GM13977 (cell line): ENCODE measurements around the gene ILKAP.

Source experiments
- DNase-seq: peaks from one replicate; pipeline ENCODE4 v3.0.0; 2012; ENCODE audit warnings: low spot score
- CTCF ChIP-seq: IDR thresholded peaks from 2 replicates; pipeline ENCODE4 v1.5.1; 2012; ENCODE audit warnings: mild to moderate bottlenecking, control low read depth; ENCODE audit not compliant: insufficient read depth; ENCODE audit errors: extremely low read depth, missing control alignments
- in situ Hi-C: fragments of 300-500 bp; cut with MboI; formaldehyde crosslinking; loops from one replicate; pipeline ENCODE4 v1.12.0; 2022; ENCODE audit warnings: low sequenced_read_pairs, low pct_unique_long_range_greater_than_20kb, mixed read lengths, inconsistent platforms; ENCODE audit not compliant: unreplicated experiment

ILKAP gene

DNA sequence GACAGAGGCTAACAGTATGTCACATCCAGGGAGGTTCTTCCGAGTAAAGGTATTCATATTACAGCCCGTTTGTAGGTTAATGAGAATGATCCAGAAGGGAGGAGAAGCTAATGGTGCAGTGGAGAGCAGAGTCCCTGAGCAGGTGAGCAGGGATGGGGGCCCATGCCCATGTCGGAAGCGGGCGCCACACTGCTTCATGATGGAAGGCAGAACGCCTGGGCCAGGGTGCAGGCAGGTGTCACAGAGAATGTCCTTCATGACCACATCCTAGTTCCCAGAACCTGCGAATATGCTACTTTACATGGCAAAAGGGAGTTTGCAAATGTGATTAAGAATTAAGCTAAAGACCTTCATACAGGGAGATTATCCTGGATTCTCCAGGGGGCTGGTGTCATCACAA is 32.4 kb upstream of the ILKAP start:
- no peak for TF ChIP-seq CTCF
- DNase-seq: no peak
- in situ Hi-C loops: no loop called here

DNA sequence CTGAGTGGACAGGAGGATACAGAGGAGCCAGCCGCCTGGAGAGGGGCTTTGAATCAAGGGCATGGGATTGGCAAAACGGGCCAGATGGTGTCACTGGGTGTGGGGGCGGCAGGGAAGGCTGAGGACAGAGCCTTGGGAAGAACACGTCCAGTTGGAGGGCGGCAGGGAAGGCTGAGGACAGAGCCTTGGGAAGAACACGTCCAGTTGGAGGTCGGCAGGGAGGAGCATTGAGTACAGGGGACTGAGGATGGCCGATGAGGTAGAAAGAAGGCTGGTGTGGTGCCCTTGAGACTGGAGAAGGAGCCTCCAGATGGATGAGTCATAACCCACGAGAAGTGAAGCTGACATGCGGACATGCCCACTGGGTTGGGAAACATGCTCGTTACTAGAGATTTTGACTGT is 31.8 kb upstream of the ILKAP start:
- no peak for TF ChIP-seq CTCF
- in situ Hi-C loops: no loop called here
- DNase-seq: no peak

GRCh38 chr2:238233625-238234024 is 30.1 kb upstream of the ILKAP start:
- in situ Hi-C loops: no loop called here
- no peak for TF ChIP-seq CTCF
- peak; percentile 6 for DNase-seq

GRCh38 chr2:238231809-238232208 is 28.3 kb upstream of the ILKAP start:
- no peak for TF ChIP-seq CTCF
- in situ Hi-C loops: no loop called here
- DNase-seq: no peak

DNA sequence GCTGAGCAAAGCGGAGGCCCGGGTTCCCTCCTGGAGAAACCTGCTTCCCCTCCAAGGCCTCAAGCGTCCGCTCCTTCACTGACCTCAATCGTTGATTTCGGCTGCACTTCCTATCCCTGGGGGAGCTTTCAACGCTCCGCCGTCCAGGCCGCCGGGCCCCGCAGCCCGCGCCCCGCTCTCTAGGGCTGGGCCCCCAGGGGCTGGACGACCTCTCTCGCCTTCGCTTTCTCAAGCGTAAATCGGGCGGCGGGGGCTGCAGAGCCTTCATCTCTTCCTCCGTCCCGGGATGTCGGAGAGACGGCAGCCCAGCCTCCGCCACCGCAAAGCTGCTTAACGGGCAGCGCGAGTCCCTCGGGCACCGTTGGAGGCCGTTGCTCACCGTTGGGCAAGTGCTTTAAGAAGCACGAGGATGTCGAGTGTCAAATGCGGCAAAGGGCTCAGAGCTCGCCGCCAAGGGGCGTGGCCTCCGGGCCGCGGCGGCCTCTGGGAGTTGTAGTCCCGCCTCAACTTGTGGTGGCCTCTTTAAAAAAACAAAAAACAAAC is 27.8 kb upstream of the ILKAP start:
- in situ Hi-C loops: no loop called here
- peak; percentile 88 for DNase-seq
- no peak for TF ChIP-seq CTCF

GRCh38 chr2:238230699-238231098 is 27.2 kb upstream of the ILKAP start:
- no peak for TF ChIP-seq CTCF
- no peak for DNase-seq
- in situ Hi-C loops: no loop called here

DNA sequence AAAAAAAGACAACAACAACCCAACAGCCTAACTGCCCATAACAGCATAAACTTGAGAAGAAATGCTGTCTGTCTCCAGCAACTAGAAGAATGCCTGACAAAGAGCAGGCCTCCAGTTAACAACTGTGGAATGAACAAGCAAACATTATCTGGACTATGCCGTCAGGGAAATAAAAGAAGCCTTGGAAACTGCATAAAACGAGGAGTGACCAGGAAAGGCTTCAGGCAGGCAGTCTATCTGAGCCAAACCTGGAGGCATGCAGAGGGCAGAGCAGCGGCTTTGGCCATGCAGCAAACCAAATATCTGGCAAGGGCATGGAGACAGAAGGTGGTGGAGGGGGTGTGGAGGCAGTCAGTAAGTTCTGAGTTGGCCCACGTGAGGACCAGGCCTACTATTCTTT is 25.2 kb upstream of the ILKAP start:
- peak; percentile 28 for DNase-seq
- TF ChIP-seq CTCF: no peak
- in situ Hi-C loops: no loop called here
